Smooth muscle cell (in vitro differentiated cells): ENCODE data around the gene CRELD1. TPM values are rescaled to one million over a fixed set of nuclear protein-coding genes. Genes with fewer than 3 reads are reported as not detected.

Source experiments
- DNase-seq: peaks from one replicate; lab custom pipeline; 2025; ENCODE audit not compliant: unreplicated experiment; lab: John Stamatoyannopoulos, UW
- H2AFZ ChIP-seq: fragments of 200-600 bp; sonication (generic); 2 replicates; pipeline ENCODE4 v1.6.0; 2016; ENCODE audit warnings: antibody characterized with exemption, low read depth, mild to moderate bottlenecking
- H3F3A ChIP-seq: fragments of 200-600 bp; sonication (generic); 2 replicates; pipeline ENCODE4 v1.6.0; 2017; ENCODE audit warnings: antibody characterized with exemption, low read depth
- H3K27ac ChIP-seq: fragments of 200-600 bp; sonication (generic); 2 replicates; pipeline ENCODE4 v1.5.1; 2016; ENCODE audit warnings: low read depth, mild to moderate bottlenecking
- H3K27me3 ChIP-seq: fragments of 200-600 bp; sonication (generic); 2 replicates; pipeline ENCODE4 v1.6.1; 2016; ENCODE audit warnings: low read depth, mild to moderate bottlenecking
- H3K36me3 ChIP-seq: fragments of 200-600 bp; sonication (generic); 2 replicates; pipeline ENCODE4 v1.5.1; 2016; ENCODE audit warnings: low read depth
- H3K4me1 ChIP-seq: fragments of 200-600 bp; sonication (generic); 2 replicates; pipeline ENCODE4 v1.5.1; 2016; ENCODE audit warnings: low read depth
- H3K4me2 ChIP-seq: fragments of 200-600 bp; sonication (generic); 2 replicates; pipeline ENCODE4 v1.6.0; 2016; ENCODE audit warnings: mild to moderate bottlenecking
- H3K4me3 ChIP-seq: fragments of 200-600 bp; sonication (generic); 2 replicates; pipeline ENCODE4 v1.5.1; 2016; ENCODE audit warnings: mild to moderate bottlenecking
- H3K79me2 ChIP-seq: fragments of 200-600 bp; sonication (generic); 2 replicates; pipeline ENCODE4 v1.6.0; 2016; ENCODE audit warnings: low read depth, mild to moderate bottlenecking
- H3K9ac ChIP-seq: fragments of 200-600 bp; sonication (generic); 2 replicates; pipeline ENCODE4 v1.6.0; 2016; ENCODE audit warnings: low read depth
- H3K9me3 ChIP-seq: fragments of 200-600 bp; sonication (generic); replicated peaks from 2 replicates; pipeline ENCODE4 v1.5.1; 2016; ENCODE audit warnings: low read depth
- H4K20me1 ChIP-seq: fragments of 200-600 bp; sonication (generic); 2 replicates; pipeline ENCODE4 v1.6.0; 2016; ENCODE audit warnings: low read depth
- CTCF ChIP-seq: fragments of 200-600 bp; sonication (generic); IDR thresholded peaks from 2 replicates; pipeline ENCODE4 v1.5.1; 2017; ENCODE audit warnings: borderline replicate concordance, mild to moderate bottlenecking, antibody characterized with exemption; ENCODE audit not compliant: insufficient read depth, poor library complexity, severe bottlenecking
- WGBS: methylation state at CpG from one replicate; pipeline ENCODE4 v1.1.7; 2016; ENCODE audit warnings: low lambda C conversion rate; 5-methylcytosine and 5-hydroxymethylcytosine counted together
- polyA plus RNA-seq: library from polyadenylated mRNA; unstranded; fragments of >200 nt; fragmentation: Nextera tagmentation; extraction: Ambion mirVana; gene quantifications from 2 replicates; pipeline ENCODE4 v1.2.1, GENCODE V29; 2016
- total RNA-seq: library from RNA; depleted of rRNA; stranded (reverse); fragments of >200 nt; gene quantifications from 2 replicates; pipeline ENCODE4 v1.2.3, GENCODE V29; 2014

Gene CRELD1
- total and polyA plus RNA-seq, 2 experiments from 2014 or later: 25.8 to 68.6 TPM

GRCh38 chr3:9906480-9906879 lies 27.2 kb upstream of the CRELD1 start:
- Histone ChIP-seq H3K4me2 (no peak overlapping the region), H3K79me2 (no peaks in the 10 kb centered on the region), H3K9ac (no peak overlapping the region), H3K9me3 (no peaks in the 10 kb centered on the region), H3K36me3 (no peaks in the 10 kb centered on the region), H4K20me1 (no peaks in the 10 kb centered on the region), H3F3A (no peaks in the 10 kb centered on the region), H2AFZ (no peak overlapping the region), H3K27ac (no peak overlapping the region), H3K4me3 (no peak overlapping the region), H3K27me3 (no peaks in the 10 kb centered on the region), H3K4me1 (peaks cover 3% of the 10 kb centered on the region)
- no peak for DNase-seq
- WGBS: 92% methylated on average over 5 of the region's 5 CpGs
- TF ChIP-seq CTCF: no peak

GRCh38 chr3:9908286-9908685 lies 25.3 kb upstream of the CRELD1 start:
- Histone ChIP-seq H3F3A (no peaks in the 10 kb centered on the region), H3K27me3 (no peaks in the 10 kb centered on the region), H3K4me1 (no peaks in the 10 kb centered on the region), H3K27ac (no peak overlapping the region), H3K79me2 (no peaks in the 10 kb centered on the region), H2AFZ (no peak overlapping the region), H3K36me3 (no peaks in the 10 kb centered on the region), H3K9me3 (no peaks in the 10 kb centered on the region), H3K4me2 (no peak overlapping the region), H3K9ac (no peak overlapping the region), H3K4me3 (no peak overlapping the region), H4K20me1 (no peaks in the 10 kb centered on the region)
- no peak for DNase-seq
- TF ChIP-seq CTCF: no peak
- 92% methylated on average over 3 of the region's 3 CpGs for WGBS

GRCh38 chr3:9909221-9910013 lies 24.2 kb upstream of the CRELD1 start:
- Histone ChIP-seq H3F3A (no peaks in the 10 kb centered on the region), H3K9me3 (no peaks in the 10 kb centered on the region), H3K9ac (no peak overlapping the region), H3K27ac (no peak overlapping the region), H3K4me1 (no peaks in the 10 kb centered on the region), H3K79me2 (no peaks in the 10 kb centered on the region), H3K36me3 (no peaks in the 10 kb centered on the region), H3K4me3 (no peak overlapping the region), H3K27me3 (no peaks in the 10 kb centered on the region), H3K4me2 (no peak overlapping the region), H4K20me1 (no peaks in the 10 kb centered on the region), H2AFZ (no peak overlapping the region)
- 92% methylated on average over 7 of the region's 7 CpGs for WGBS
- DNase-seq: no peak
- no peak for TF ChIP-seq CTCF

- no peak for DNase-seq
- WGBS: 84% methylated on average over 8 of the region's 8 CpGs
These were observed 21.8 kb upstream of the CRELD1 start for GRCh38 chr3:9911863-9912262.

More at GRCh38 chr3:9911863-9912262, 21.8 kb upstream of the CRELD1 start:
- Histone ChIP-seq H4K20me1 (no peaks in the 10 kb centered on the region), H3K4me1 (peaks cover 16% of the 10 kb centered on the region), H3K9ac (no peak overlapping the region), H3K9me3 (no peaks in the 10 kb centered on the region), H3K27ac (no peak overlapping the region), H3K36me3 (no peaks in the 10 kb centered on the region), H3F3A (no peaks in the 10 kb centered on the region), H3K4me2 (no peak overlapping the region), H3K27me3 (no peaks in the 10 kb centered on the region), H2AFZ (no peak overlapping the region), H3K4me3 (no peak overlapping the region), H3K79me2 (no peaks in the 10 kb centered on the region)
- TF ChIP-seq CTCF: no peak
